SIG-M5 (cell line): ENCODE data around the gene ZNF786.
"Not testable (repeated sequence)": the region's sequence is repeated elsewhere in the genome, so short reads cannot be mapped to it uniquely, and the experiment has no call there.

Experiments
- DNase-seq: peaks from one replicate; lab custom pipeline; 2025; lab: John Stamatoyannopoulos, UW

Gene ZNF786, protein sequence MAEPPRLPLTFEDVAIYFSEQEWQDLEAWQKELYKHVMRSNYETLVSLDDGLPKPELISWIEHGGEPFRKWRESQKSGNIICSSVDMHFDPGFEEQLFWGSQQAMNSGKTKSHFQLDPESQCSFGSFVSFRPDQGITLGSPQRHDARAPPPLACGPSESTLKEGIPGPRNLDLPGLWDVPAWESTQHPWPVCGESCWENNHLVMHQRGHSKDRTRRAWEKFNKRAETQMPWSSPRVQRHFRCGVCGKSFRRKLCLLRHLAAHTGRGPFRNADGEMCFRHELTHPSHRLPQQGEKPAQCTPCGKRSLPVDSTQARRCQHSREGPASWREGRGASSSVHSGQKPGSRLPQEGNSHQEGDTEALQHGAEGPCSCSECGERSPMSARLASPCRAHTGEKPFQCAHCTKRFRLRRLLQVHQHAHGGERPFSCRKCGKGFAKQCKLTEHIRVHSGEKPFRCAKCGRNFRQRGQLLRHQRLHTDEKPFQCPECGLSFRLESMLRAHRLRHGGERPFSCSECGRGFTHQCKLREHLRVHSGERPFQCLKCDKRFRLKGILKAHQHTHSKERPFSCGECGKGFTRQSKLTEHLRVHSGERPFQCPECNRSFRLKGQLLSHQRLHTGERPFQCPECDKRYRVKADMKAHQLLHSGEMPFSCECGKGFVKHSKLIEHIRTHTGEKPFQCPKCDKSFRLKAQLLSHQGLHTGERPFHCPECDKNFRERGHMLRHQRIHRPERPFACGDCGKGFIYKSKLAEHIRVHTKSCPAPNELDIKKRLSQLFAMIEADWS

DNA sequence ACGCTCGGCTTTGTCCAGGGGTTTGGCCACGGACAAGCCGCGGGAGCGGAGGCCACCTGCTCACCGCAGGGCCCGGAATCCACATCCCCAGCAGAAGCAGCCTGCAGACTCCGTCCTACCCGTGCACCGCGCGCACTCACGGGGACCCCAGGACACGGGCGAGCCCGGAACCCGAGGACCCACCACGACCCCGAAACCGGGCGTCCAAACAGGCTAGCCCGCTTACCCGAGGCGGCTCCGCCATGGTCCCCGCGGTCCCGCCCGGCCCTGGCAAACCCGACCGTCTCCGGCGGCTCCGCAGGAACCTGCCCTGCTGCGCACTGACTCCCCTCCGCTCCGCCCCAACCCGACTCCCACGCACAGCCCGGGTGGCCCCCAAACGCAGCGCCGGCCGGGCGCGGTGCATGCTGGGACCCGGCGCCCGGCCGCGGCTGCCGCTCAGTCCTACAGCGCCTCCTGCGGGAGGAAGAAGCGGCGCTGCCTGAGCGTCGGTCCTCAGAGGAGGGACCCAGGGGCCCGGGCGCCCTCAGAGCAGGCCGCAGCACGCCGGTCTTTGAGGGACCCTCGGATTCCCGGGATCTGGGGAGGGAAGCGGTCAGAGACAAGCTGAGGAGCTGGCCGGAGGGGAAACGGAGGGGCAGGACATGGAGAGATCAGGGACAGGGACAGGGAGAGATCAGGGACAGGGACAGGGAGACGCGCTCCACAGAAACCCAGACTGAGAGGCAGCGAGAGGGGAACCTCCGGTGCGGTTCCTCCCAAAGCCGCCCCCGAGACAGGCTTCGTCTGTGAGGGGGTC, at the start of gene ZNF786:
ZNF786 (minus strand) TSS at position 322 of the 799 bp plus-strand sequence; CDS start at position 244, 78 bp downstream.
- DNase-seq, result peak; percentile 53

GRCh38 chr7:149136118-149136517, 45.6 kb upstream of the ZNF786 start:
- DNase-seq, result no peak

DNA sequence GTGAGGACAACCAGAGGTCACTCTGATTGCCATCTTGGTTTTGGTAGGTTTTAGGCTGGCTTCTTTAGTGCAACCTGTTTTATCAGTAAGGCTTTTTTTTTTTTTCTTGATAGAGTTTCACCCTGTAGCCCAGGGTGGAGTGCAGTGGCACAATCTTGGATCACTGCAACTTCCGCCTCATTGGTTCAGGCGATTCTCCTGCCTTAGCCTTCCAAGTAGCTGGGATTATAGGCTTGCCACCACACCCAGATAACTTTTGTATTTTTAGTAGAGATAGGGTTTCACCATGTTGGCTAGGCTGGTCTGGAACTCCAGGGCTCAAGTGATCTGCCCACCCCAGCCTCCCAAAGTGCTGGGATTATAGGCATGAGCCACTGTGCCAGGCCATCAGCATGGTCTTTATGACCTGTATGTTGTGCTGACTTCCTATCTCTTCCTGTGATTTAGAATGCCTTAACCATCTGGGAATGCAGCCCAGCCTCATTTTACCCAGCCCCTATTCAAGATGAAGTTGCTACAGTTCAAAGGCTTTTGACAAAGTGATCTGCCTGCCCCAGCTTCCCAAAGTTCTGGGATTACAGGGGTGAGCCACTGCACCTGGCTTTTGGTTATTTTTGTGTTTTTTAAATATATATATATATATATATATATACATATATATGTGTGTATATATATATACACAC, 42.7 kb upstream of the ZNF786 start:
- no peak for DNase-seq

GRCh38 chr7:149130572-149131198, 40.2 kb upstream of the ZNF786 start:
- no peak for DNase-seq

GRCh38 chr7:149126662-149127266, 36.2 kb upstream of the ZNF786 start:
- DNase-seq, result no peak

DNA sequence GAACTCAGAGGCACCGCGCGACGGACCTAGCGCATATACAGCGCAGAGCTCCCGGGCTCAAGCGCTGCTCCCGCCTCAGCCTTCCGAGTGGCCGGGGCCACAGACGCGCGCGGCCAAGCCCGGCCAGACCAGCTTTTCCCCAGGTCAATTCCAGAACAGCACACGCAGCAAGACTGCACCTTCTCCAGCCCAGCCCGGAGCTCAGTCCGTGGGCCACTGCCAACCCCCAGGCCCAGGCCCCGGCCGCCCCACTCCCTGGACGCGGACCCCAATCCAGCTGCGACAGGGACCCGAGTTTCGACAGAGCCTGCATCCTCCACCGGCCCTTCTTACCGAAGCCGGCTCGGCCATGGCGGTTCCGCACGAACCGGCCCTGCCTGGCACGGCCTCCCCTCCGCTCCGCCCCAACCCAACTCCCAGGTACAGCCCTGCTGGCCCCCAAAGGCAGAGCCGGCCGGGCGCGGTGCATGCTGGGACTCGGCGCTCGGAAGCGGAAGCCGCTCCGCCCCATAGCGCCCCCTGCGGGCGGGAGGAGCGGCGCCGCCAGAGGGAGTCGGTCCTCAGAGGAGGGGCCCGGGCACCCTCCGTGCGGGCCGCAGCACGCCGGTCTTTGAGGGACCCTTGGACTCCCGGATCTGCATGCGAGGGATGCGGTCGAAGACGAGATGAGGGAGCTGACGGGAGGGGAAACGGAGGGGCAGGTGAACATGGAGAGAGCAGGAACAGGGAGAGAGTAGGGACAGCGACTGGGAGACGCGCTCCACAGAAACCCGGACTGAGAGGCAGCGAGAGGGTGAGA, 35.5 kb upstream of the ZNF786 start, which contains the start of gene ZNF425:
ZNF425 (minus strand) TSS at position 462 of the 799 bp plus-strand sequence; CDS start at position 351, 111 bp downstream.
- peak; percentile 8 for DNase-seq

DNA sequence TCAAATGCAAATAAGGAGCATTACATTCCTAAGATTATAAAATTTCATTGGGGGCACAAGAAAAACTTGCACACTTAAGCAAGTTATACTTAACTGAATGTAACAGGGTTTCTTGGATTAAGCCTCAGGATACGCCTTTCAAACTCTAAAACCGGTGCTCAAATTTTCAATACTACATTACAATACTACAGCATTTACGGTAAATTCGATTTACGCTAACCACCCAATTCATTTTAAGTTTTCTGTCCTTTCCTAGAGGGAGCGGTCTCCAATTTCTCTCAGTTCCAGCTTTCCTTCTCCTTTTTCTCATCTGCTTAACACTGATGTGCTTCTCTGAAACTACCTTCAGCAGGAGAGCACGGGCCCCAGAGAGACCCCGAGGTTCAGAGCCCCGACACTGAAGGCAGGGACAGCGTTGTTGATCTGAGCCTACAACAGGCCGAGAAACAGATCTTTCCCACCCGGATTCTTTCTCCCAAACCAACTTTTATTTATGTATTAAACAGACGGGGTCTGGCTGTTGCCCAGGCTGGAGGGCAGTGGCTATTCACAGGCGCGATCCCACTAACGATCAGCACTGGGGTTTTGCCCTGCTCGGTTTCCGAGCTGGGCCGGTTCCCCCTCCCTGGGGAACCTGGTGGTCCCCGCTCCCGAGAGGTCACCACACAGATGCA, 34.8 kb upstream of the ZNF786 start:
- no peak for DNase-seq

- no peak for DNase-seq
Measured at GRCh38 chr7:149109969-149110368, 19.5 kb upstream of the ZNF786 start.

GRCh38 chr7:149104749-149105148, 14.2 kb upstream of the ZNF786 start:
- DNase-seq, result no peak

DNA sequence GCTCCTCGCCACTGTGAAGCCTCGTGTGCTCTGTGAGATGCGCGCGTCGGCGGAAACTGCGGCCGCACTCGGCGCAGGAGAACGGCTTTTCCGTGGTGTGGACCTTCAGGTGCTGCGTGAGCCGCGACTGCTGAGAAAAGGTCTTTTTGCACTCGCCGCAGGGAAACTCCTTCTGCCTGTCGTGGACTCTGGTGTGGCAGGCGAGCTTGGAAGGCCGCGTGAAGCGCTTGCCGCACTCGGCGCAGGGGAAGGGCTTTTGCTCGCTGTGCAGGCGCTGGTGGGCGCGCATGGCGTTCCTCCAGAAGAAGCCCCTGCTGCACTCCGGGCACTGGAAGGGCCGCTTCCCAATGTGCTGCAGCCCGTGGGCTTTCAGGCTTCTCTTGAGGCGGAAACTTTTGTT, 13.7 kb upstream of the ZNF786 start:
- DNase-seq, result no peak

DNA sequence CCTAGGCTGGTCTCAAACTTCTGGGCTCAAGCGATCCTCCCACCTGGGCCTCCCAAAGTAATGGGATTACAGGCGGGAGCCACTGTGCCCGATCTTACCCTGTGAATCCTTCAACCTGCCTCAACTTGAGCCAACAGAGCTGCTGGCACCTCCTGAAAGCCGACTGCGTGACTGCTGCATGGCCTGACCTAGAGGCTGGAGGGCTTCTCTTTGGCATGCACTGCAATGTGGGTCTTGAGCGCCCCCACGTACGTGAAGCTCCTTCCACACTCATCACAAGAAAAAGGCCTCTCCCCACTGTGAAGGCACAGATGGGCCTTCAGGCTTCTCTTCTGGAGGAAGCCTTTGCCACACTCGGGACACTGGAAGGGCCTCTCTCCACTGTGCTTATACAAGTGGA, 12.9 kb upstream of the ZNF786 start:
- no peak for DNase-seq

GRCh38 chr7:149102666-149103065, 12.1 kb upstream of the ZNF786 start:
- DNase-seq, result no peak

GRCh38 chr7:149100821-149101220, 10.3 kb upstream of the ZNF786 start:
- no peak for DNase-seq

GRCh38 chr7:149099058-149099457, 8.5 kb upstream of the ZNF786 start:
- no peak for DNase-seq

- no peak for DNase-seq
Measured at GRCh38 chr7:149097088-149097487, 6.6 kb upstream of the ZNF786 start.

- no peak for DNase-seq
Measured at GRCh38 chr7:149093228-149093627, 2.7 kb upstream of the ZNF786 start.

DNA sequence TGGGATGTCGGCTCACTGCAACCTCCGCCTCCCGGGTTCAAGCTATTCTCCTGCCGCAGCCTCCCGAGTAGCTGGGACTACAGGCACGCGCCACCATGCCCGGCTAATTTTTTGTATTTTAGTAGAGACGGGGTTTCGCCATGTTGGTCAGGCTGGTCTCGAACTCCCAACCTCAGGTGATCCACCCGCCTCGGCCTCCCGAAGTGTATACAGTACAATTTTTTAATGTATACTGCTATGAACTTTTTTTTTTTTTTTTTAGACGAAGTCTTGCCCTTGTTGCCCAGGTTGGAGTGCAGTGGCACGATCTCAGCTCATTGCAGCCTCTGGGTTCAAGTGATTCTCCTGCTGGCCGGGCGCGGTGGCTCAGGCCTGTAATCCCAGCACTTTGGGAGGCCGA, 1.7 kb upstream of the ZNF786 start:
- not testable (repeated sequence) for DNase-seq

DNA sequence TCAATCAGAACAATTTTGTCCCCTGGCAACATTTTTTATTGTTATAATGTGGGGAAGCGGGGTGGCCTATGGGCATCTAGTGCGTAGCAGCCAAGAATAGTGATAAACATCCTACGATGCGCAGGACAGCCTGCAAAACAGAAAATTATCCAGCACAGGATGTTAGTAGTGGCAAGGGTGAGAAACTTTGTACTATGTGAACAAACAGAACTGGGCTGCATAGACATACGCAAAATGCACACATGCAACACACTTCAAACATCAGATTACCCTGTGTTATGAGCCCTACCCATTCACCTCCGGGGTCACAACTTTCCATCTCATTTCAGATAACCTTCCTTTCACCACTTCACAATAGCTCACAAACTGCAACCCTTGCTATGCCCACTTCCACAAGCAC, 3.1 kb downstream of the ZNF786 start:
- DNase-seq, result no peak

DNA sequence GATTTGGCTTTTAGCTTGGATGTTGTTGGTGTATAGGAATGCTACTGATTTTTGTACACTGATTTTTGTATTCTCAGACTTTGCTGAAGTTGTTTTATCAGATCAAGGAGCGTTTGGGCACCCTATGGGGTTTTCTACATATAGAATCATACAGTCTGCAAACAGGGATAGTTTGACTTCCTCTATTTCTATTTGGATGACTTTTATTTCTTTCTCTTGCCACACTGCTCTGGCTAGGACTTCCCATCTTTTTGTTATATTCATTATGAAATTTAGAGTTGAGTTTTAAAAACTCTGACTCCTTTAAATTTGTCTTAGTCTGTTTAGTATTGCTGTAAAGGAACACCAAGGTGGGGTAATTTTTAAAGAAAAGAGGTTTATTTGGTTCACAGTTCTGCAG, 4.7 kb downstream of the ZNF786 start:
- peak; percentile 9 for DNase-seq
